CD14-positive monocyte (primary cell): ENCODE data around the gene KLHL41. TPM values are rescaled to one million over a fixed set of nuclear protein-coding genes. Genes with fewer than 3 reads are reported as not detected.
"Not testable (repeated sequence)": the region's sequence is repeated elsewhere in the genome, so short reads cannot be mapped to it uniquely, and the experiment has no call there.

Experiments used
- DNase-seq, 3 donors: peaks; one replicate each; pipeline ENCODE4 v3.0.0-alpha.2; 2011 to 2022
- H2AFZ ChIP-seq: 2 replicates; pipeline ENCODE4 v1.6.0; 2012; ENCODE audit warnings: mild to moderate bottlenecking, low read depth, low read length, inconsistent platforms; ENCODE audit not compliant: insufficient read depth, poor library complexity, severe bottlenecking
- H3K27ac ChIP-seq, 2 donors: 1 replicate in 1 of 2; 2 replicates in 1 of 2; pipeline ENCODE4 v1.5.1; 2012 to 2013; ENCODE audit warnings: low read length in 2 of 2, control low read depth in 1 of 2, inconsistent platforms in 1 of 2, low read depth in 1 of 2, mild to moderate bottlenecking in 1 of 2
- H3K27me3 ChIP-seq, 2 donors: one replicate each; pipeline versions ENCODE4 v1.6.0 to v1.6.1; 2011 to 2013; ENCODE audit warnings: low read length in 2 of 2; ENCODE audit not compliant: control insufficient read depth in 2 of 2, insufficient read depth in 2 of 2
- H3K36me3 ChIP-seq, 2 donors: replicated peaks in 1 of 2; 1 replicate in 1 of 2; 2 replicates in 1 of 2; pipeline versions ENCODE4 v1.5.1 to v1.6.1; 2012 to 2013; ENCODE audit warnings: low read length in 2 of 2, control low read depth in 1 of 2, inconsistent platforms in 1 of 2, mild to moderate bottlenecking in 1 of 2; ENCODE audit not compliant: insufficient read depth in 2 of 2, control insufficient read depth in 1 of 2
- H3K4me1 ChIP-seq, 2 donors: 1 replicate in 1 of 2; 2 replicates in 1 of 2; pipeline versions ENCODE4 v1.5.1 to v1.6.1; 2012 to 2013; ENCODE audit warnings: low read length in 2 of 2, control low read depth in 1 of 2, inconsistent platforms in 1 of 2, mild to moderate bottlenecking in 1 of 2, moderate library complexity in 1 of 2; ENCODE audit not compliant: insufficient read depth in 2 of 2, control insufficient read depth in 1 of 2
- H3K4me2 ChIP-seq: replicated peaks from 2 replicates; pipeline ENCODE3; 2012; ENCODE audit warnings: low read length, moderate library complexity, mild to moderate bottlenecking; ENCODE audit not compliant: poor library complexity, severe bottlenecking; ENCODE audit errors: extremely low read depth
- H3K4me3 ChIP-seq, 3 experiments: fragments of 200-600 bp in 1 of 3; sonication (generic) in 1 of 3; replicated peaks in 1 of 3; 1 replicate in 2 of 3; 2 replicates in 1 of 3; pipeline ENCODE4 v1.5.1; 2011 to 2013; ENCODE audit warnings: low read length in 3 of 3, mild to moderate bottlenecking in 3 of 3, control low read depth in 2 of 3, low read depth in 2 of 3, inconsistent platforms in 1 of 3, moderate library complexity in 1 of 3
- H3K79me2 ChIP-seq: 2 replicates; pipeline ENCODE4 v1.6.0; 2012; ENCODE audit warnings: mild to moderate bottlenecking, control low read depth, inconsistent platforms, low read length, moderate library complexity; ENCODE audit not compliant: insufficient read depth
- H3K9ac ChIP-seq: 2 replicates; pipeline ENCODE4 v1.6.0; 2017; ENCODE audit warnings: low read length, mild to moderate bottlenecking; ENCODE audit not compliant: insufficient read depth, poor library complexity, severe bottlenecking
- H3K9me3 ChIP-seq, 2 donors: replicated peaks in 1 of 2; 1 replicate in 1 of 2; 2 replicates in 1 of 2; pipeline versions ENCODE4 v1.5.1 to v1.6.1; 2012 to 2013; ENCODE audit warnings: low read length in 2 of 2, control low read depth in 1 of 2; ENCODE audit not compliant: control insufficient read depth in 1 of 2, insufficient read depth in 1 of 2
- H4K20me1 ChIP-seq: 2 replicates; pipeline ENCODE4 v1.6.0; 2012; ENCODE audit warnings: mild to moderate bottlenecking, low read length, control low read depth, moderate library complexity; ENCODE audit not compliant: insufficient read depth
- H3K27ac Mint-ChIP-seq, 7 donors: one replicate each; pipeline ENCODE4 v1.8.0; 2020; ENCODE audit warnings: mild to moderate bottlenecking in 7 of 7, mixed read lengths in 7 of 7, moderate library complexity in 6 of 7, inconsistent platforms in 2 of 7
- H3K27me3 Mint-ChIP-seq, 3 donors: one replicate each; pipeline ENCODE4 v1.8.0; 2021 to 2022; ENCODE audit warnings: low read depth in 3 of 3, mild to moderate bottlenecking in 3 of 3, mixed read lengths in 3 of 3, moderate library complexity in 3 of 3, inconsistent platforms in 1 of 3
- H3K36me3 Mint-ChIP-seq, 2 donors: one replicate each; pipeline ENCODE4 v1.8.0; 2020; ENCODE audit warnings: mixed read lengths in 2 of 2, inconsistent platforms in 1 of 2, mild to moderate bottlenecking in 1 of 2
- H3K4me1 Mint-ChIP-seq: one replicate; pipeline ENCODE4 v1.8.0; 2020; ENCODE audit warnings: mild to moderate bottlenecking, mixed read lengths
- H3K4me3 Mint-ChIP-seq, 2 donors: one replicate each; pipeline ENCODE4 v1.8.0; 2020; ENCODE audit warnings: mild to moderate bottlenecking in 2 of 2, mixed read lengths in 2 of 2, moderate library complexity in 1 of 2
- H3K9me3 Mint-ChIP-seq, 7 donors: one replicate each; pipeline ENCODE4 v1.8.0; 2020 to 2022; ENCODE audit warnings: mixed read lengths in 7 of 7, mild to moderate bottlenecking in 6 of 7, moderate library complexity in 6 of 7, inconsistent platforms in 2 of 7
- WGBS: methylation state at CpG from one replicate; pipeline ENCODE4 v1.1.5; 2013; ENCODE audit warnings: missing lambda C conversion rate; ENCODE audit not compliant: insufficient coverage; 5-methylcytosine and 5-hydroxymethylcytosine counted together
- intact Hi-C, 2 donors: fragments of 100-400 bp; cut with micrococcal nuclease; formaldehyde crosslinking; loops; one replicate each; pipeline versions ENCODE4 v1.15.0 to v1.15.1; 2023
- polyA plus RNA-seq, 3 donors: library from polyadenylated mRNA; depleted of rRNA in 1 of 3; unstranded in 2 of 3; stranded (reverse) in 1 of 3; fragments of 300-500 nt in 2 of 3; fragments of >200 nt in 1 of 3; fragmentation: Illumina TruSeq in 2 of 3; gene quantifications; 1 replicate in 2 of 3; 2 replicates in 1 of 3; pipeline ENCODE4 v1.2.3, GENCODE V29; 2012 to 2021
- TF ChIP-seq, protein P1 (sequence below): fragments of 200-600 bp; IDR thresholded peaks from one replicate; pipeline ENCODE4 v1.8.0; 2022; ENCODE audit warnings: antibody characterized with exemption, mild to moderate bottlenecking

KLHL41 gene
- polyA plus RNA-seq, 3 donors, result not detected

DNA sequence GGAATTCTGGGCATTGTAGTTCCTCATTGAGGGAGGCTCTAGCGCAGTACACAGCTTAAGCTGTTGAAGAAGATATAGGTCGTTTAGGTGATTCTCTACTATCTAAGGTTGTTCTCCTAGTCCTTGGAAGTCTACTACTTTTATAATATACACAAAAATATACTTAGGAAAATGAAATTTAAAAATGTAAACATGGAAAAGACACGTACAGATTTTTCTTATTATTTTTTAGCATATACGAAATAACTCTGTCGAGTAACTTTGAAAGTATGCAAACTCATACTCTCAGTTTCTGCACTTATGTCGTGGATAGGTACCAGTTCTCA lies 64.4 kb downstream of the KLHL41 start:
- Histone ChIP-seq H3K4me3 (peak overlapping the region; percentile 52 to 85 (median 70)), H3K4me1 (peaks cover 5 to 10% of the 10 kb centered on the region in 2 donors), H4K20me1 (no peaks in the 10 kb centered on the region), H2AFZ (peak overlapping the region; percentile 96), H3K9ac (peak overlapping the region; percentile 65), H3K27ac (peak overlapping the region; percentile 51 to 76), H3K4me2 (peak overlapping the region; percentile 83), H3K27me3 (peaks cover 0 to 3% of the 10 kb centered on the region in 2 donors), H3K9me3 (no peaks in the 10 kb centered on the region), H3K79me2 (peaks cover 45% of the 10 kb centered on the region), H3K36me3 (no peaks in the 10 kb centered on the region)
- Mint-ChIP-seq H3K4me3 (peak overlapping the region; percentile 94 to 98), H3K27ac (peak overlapping the region in 6 of 7 donors; percentile 91 to 97 (median 94)), H3K4me1 (peaks cover 10% of the 10 kb centered on the region), H3K36me3 (peaks cover 9 to 16% of the 10 kb centered on the region in 2 donors), H3K27me3 (peaks cover 0 to 8% (median 4%) of the 10 kb centered on the region in 3 donors), H3K9me3 (peaks cover 0 to 5% (median 0%) of the 10 kb centered on the region in 7 donors)
- no peak for DNase-seq
- TF ChIP-seq, protein P1, sequence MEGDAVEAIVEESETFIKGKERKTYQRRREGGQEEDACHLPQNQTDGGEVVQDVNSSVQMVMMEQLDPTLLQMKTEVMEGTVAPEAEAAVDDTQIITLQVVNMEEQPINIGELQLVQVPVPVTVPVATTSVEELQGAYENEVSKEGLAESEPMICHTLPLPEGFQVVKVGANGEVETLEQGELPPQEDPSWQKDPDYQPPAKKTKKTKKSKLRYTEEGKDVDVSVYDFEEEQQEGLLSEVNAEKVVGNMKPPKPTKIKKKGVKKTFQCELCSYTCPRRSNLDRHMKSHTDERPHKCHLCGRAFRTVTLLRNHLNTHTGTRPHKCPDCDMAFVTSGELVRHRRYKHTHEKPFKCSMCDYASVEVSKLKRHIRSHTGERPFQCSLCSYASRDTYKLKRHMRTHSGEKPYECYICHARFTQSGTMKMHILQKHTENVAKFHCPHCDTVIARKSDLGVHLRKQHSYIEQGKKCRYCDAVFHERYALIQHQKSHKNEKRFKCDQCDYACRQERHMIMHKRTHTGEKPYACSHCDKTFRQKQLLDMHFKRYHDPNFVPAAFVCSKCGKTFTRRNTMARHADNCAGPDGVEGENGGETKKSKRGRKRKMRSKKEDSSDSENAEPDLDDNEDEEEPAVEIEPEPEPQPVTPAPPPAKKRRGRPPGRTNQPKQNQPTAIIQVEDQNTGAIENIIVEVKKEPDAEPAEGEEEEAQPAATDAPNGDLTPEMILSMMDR, result no peak
- intact Hi-C loops, result loop anchor here in 1 of 2 donors (10.0 kb wide), 1 partner anchor 251 kb away; the partner anchor contains the start of genes METTL5 and UBR3
- no CpG with 5 or more reads among the region's 6 CpGs for WGBS

- not testable (repeated sequence) for H3K27ac ChIP-seq, H3K9me3 Mint-ChIP-seq, H3K27me3 ChIP-seq, H3K4me2 ChIP-seq, H3K4me3 ChIP-seq, H3K9ac ChIP-seq, H3K4me1 ChIP-seq, H3K27me3 Mint-ChIP-seq, H3K4me3 Mint-ChIP-seq, DNase-seq, H3K27ac Mint-ChIP-seq, H3K36me3 ChIP-seq, H2AFZ ChIP-seq, H4K20me1 ChIP-seq, H3K9me3 ChIP-seq
- no CpG with 5 or more reads among the region's 5 CpGs for WGBS
- H3K4me1 Mint-ChIP-seq, result peaks cover 10% of the 10 kb centered on the region
- peaks cover 39% of the 10 kb centered on the region for H3K79me2 ChIP-seq
- H3K36me3 Mint-ChIP-seq, result peaks cover 6 to 12% of the 10 kb centered on the region in 2 donors
- intact Hi-C loops, result loop anchor here in 1 of 2 donors (10.0 kb wide), 1 partner anchor 250 kb away; the partner anchor contains the start of genes METTL5 and UBR3
These were observed 65.0 kb downstream of the KLHL41 start for GRCh38 chr2:169574539-169574938.

- not testable (repeated sequence) for H3K36me3 Mint-ChIP-seq, H3K27me3 ChIP-seq, H3K9ac ChIP-seq, H3K4me1 ChIP-seq, H3K4me3 ChIP-seq, H3K4me3 Mint-ChIP-seq, H3K9me3 ChIP-seq, H3K4me2 ChIP-seq, H3K36me3 ChIP-seq, H3K4me1 Mint-ChIP-seq, H3K27ac Mint-ChIP-seq, H4K20me1 ChIP-seq, DNase-seq, H3K27me3 Mint-ChIP-seq, H3K27ac ChIP-seq, H2AFZ ChIP-seq, H3K9me3 Mint-ChIP-seq
- H3K79me2 ChIP-seq, result peaks cover 33% of the 10 kb centered on the region
- intact Hi-C loops, result loop anchor here in 1 of 2 donors (10.0 kb wide), 1 partner anchor 250 kb away; the partner anchor contains the start of genes METTL5 and UBR3
- no CpG with 5 or more reads among the region's 36 CpGs for WGBS
These were observed 65.8 kb downstream of the KLHL41 start for GRCh38 chr2:169575264-169575663.
